ENCODE results near the gene SP2.

The SP2 gene

DNA sequence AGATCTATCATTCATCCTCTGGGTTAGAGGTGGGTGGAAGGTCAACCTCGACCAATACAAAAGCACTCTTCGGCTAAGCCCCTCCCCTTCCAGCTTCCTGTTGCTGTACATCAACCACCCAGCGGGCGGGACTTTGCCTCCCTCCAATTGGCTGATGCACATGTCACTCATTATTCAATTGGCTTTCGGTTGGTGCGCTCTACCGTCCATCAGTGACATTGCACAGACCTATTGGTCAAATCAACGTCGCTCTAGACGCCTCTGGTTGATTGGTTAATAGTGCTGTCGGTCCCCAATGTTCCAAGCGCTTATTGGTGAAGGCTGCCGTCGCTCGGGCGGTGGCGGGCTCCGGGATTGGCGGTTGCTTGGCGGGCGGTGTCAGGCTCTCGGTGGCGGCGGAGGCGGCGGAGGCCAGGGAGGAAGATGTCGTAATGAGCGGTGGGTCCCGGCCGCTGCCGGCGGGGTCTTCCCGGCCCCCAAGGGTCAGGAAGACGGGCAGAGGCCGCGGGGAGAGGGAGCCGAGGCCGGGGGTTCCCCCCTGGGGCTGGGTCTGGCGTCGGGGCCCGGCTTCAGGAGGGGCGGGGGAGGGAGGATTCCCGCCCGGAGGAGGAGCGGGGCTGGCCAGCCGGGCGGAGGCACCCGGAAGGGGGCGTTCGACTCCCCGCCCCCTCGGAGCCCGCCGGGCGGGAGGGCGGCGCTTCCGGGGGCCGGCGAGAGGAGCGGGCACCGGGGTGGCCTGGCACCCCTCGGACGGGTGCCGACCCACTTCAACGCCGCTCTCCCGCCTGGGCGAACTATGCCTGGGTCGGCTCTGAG, at the start of gene SP2:
TSS of gene SP2 (plus strand) at position 381 of the 816 bp plus-strand sequence. CDS start at position 432, 51 bp downstream.
- DNase-seq (ENCODE audit: low read depth, low spot score): peak; percentile 95

DNA sequence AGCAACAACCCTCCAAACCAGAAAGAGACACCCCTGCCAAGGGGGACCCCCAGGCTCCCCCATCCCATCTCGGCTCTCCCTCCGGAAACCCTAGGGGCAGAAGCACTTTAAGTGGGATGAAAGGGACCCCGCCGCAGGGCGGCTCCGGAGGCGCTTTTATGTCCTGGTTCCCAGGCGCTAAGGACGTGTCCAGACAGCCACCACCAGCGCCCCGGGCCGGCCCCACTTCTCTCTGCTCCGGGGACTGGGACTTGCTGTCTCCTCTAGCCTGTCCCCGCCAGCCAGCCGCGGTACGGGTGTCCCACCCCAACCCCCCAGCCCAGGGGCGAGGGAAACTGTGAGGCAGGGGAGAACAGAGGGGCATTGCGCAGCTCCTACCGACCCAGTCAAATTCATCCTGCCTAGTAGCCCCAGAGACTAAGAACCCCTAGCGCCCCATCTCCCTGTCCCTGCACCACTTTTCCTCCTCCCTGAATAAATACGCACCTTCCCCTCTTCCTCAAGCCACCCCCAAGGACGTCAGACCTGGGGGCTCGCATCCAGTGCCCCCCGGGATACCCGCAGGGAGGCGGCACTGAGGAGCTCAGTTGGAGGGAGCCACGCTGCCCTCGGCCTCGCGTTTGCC, 49.2 kb upstream of the SP2 start:
- no peak for DNase-seq (ENCODE audit: low read depth, low spot score)

DNA sequence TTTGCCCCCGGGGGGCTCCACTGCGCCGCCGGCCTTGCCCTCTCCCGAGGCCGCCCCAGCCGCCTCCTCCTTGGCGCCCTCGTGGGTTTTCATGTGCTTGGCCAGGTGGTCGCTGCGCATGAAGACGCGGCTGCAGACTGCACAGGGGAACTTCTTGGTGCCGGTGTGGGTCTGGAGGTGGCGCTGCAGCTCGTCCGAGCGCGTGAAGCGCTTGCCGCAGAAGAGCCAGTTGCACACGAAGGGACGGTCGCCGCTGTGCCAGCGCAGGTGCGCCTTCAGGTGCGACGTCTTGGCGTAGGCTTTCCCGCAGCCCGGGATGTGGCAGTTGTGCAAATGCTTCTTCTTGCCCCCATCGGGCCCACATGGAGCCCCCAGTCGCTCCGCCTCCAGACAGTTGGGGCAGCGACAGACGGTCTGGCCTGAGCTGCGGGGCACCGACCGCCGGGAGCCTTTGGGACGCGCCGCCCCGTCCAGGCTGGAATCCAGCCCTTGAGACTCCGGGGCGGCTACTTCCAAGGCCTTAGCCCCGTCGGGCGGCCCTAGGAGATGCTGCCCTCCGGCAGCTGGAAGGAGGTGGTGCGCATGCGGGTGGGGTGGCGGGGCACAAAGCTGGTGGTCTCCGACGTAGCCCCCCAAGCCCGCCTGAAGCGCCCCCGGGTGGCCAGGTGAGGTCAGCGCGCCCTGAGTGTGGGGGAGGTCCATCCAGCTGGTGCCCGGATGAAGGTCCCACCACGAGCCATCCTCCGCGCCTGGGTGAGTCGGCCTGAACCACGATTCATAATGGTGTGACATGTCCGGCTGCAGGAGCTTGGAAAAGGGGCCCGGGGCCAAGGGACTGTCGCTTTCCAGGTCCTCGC, 48.5 kb upstream of the SP2 start:
- no peak for DNase-seq (ENCODE audit: low read depth, low spot score)

DNA sequence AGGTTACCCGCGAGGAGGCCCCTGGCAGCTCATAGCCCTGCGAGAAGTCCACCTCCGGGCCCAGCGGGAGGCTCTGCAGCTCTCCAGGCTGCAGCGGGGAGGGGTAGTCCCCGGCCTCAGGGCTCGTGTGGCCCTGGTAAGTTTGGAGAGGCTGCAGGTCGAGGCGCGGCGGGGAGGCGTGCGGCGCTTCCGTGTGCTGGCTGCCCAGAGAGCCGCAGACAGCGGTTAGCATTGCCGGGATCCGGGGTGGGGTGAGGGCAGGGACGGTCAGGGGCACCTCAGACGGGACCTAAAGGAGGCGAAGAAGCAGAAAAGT, 47.9 kb upstream of the SP2 start:
- DNase-seq (ENCODE audit: low read depth, low spot score): no peak

DNA sequence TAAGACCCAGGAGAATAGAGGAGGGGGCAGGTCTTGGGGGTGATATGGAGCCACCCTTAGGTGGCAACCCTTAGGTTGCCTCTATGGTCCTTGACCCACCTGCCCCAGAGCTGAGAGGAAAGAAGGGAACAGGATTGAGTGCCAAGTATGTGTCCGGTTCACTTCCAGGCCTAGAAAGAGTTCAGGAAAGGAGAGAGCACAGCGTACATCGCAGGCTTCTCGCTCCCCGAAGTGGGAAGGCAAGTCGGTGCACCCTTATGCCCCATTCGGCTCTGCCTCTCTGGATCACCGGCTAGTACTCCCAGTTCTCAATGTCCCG, 45.7 kb upstream of the SP2 start:
- DNase-seq (ENCODE audit: low read depth, low spot score): no peak

DNA sequence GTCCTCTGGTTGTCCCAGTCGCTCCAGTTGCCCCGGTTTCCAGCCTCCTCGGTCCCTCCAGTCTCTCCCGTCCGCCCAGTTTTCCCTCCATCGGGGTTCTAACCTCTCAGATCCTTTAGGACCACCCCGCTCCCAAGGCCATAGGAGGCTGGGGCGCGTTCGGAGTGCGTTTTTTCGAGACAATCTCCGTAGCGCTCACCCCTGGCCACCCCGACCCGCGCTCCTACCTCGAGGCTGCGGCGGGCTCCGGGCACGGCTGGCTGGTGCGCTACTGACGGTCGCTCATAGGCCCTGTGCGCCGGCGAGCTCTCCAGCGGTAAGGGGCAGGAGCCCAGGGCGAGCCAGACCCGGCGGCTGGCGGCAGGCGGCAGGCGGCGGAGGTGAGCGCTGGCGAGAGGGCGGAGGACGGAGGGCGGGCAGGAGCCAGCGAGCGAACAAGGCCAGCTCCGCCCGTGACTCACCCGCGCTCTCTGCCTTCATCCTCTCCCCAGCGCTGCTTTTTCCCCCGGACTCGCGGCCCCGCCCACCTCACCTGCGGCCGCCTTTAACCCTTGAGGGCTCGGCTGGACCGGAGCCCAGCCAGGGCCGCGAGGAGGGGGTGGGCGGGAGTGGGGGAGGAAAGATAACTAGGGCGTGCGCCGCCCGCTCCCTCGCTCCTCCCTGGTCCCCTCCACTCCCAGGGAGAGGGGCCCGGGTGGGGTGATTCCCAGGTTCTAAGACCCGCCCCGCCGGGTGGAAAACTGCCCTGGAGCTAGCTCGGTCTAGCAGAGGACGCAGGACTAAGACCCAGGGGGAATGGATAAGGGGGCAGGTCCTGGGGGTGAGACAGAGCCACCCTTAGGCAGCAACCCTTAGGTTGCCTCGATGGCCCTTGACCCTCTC, 45.1 kb upstream of the SP2 start, which contains the start of gene SP6:
TSS of gene SP6 (minus strand) at position 472 of the 882 bp plus-strand sequence. CDS start 2,734 bp downstream, outside the sequence.
- peak; percentile 11 for DNase-seq (ENCODE audit: low read depth, low spot score)

DNA sequence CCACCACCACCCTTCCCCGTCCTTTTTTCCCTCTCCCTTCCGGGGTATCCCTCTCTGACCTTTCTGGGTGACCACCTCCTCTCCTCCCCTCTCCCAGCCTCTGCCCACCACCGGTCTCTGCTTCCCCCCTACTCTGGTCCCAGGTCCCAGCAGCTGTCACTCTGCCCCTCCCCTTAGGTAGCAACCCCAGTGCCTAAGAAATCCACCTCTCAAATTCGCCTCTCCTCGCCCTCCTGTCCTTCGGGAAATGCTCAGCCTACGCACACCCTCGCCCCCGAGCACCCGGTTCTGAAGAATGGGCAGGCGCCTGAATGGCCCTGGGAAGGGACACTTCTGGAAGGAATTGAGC, 44.3 kb upstream of the SP2 start:
- no peak for DNase-seq (ENCODE audit: low read depth, low spot score)

DNA sequence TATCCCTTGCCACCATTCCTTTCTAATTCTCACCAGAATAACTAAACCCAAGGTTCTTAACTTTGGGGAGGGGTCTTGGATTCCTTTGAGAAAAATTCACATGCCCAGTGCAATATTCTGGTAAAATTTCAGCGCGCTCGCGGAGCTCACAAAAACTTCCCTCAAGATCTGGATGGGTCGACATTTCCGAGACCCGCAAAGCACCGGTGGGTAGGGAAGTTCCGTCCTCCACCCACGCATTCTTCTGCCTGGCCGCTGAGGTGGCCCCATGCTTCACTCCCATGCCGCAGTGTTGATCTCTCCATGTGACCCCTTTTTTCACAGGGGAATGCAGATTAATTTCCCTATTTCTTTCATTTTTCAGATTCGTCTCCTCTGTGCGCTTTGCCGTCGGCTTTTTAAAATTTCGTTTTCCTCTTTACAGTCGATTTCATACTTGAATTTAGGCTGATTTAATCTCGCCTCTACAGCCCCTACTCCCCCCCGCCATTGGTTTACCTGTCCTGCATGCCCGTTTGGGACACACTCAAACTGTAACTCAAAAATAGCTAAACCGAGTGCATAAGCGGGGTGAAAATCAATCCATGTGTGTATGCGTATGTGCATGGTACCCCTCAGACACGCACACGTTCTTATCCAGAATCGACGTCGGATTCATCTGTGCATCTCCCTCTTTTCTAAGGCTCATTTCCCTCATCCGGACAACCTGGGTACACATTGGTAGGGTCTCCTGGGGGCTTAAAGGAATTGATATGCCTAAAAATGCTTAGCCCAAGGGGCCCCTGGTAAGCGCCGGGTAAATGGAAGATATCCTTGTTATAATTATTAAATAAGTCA, 43.7 kb upstream of the SP2 start:
- DNase-seq (ENCODE audit: low read depth, low spot score): no peak

DNA sequence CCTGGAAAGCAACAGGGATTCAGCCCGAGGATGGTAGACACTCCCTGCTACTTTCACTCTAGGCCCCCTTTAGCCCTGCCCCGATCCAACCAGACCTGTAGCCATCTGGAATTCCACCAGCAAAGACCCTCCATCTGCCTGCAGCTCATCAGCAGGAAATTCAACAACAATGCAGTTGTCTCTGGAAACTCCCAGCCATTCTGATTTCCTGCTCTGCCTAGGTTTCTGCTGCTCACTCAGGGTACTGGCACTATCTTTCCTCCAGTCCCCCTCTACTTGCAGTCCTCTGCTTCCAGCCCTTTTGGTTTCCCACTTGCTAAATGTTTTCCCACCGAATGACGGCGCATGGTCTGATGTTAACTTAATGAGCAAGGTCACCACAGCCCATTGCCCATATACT, 42.4 kb upstream of the SP2 start:
- no peak for DNase-seq (ENCODE audit: low read depth, low spot score)

DNA sequence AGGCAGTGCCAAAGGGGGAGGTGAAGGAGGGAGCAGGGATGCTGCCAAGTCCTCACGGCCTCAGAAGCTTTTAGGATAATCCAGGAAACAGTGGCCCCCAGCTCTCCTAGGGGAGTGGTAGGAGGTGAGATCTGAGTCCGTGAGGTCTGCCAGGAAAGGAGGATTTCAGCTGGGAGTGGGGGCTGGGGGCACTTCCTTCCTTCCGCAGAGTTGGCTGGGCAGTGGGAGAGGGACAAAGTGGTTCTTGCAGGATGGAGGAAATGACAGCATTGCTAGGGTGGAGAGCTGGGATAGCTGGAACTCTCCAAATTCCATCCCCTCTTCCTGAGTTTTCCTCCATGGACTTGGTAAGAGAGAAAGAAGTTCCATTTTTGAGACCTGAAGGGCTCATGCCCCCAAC, 40.3 kb upstream of the SP2 start:
- no peak for DNase-seq (ENCODE audit: low read depth, low spot score)

DNA sequence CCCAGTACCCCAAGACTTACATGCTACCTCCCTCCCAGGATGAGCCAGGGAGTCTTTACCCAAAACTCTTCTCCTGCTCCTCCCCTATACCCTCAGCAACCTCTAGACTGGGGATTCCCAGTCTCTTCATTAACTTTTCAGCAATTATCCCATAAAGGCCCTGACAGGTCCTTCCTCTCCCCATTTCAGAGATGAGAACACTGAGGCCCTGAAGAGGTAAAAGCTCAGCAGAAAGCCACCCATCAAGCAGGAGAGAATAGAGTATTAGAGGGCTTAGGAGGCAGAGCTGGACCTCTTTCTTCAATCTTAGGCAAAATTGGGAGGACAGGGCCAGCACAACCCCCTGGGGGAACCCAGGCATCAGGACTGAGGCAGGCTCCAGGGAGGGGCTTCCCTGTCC, 39.2 kb upstream of the SP2 start:
- DNase-seq (ENCODE audit: low read depth, low spot score): no peak

DNA sequence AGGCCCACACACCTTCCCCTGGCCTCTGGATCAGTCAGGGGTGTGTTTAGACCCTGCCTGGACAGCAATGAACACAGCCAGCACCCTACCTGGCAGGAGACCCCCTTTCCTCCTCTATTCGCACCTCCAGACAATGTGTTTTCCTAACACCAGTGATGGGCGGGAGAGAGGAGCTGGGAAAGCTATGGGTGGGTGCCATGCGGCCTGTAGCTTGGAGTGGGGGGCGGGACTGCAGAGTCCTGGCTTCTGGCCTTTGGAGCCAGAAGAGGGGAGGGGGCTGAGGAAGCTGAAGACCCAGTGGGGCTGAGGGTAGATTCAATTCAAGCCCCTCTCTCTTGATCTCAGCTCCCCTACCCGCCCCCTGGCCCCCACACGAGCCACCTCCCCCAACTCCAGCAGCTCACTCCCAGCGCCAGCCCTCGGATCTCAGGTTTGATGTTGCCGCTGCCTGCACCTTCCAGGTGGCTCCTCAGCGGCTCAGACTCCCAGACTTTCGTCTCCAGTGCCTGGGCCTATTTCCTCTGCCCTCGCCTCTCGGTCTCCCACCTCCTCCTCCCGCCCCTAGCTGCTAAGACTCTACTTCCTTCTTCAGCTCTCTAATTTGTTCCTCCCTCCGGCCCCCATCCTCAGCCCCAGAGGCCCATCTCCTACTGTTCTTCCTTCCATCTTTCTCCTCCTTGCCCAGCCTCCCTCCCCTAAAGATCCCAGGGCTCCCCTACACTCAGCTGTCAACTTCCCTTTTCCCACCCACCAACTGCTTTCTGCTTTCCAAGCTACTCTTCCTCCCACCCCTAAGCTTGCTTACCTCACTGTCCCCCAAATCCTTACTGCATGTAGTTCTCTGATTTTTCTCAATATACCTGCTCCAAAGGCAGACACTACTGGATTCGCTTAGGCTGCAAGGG, 38.2 kb upstream of the SP2 start:
- no peak for DNase-seq (ENCODE audit: low read depth, low spot score)

DNA sequence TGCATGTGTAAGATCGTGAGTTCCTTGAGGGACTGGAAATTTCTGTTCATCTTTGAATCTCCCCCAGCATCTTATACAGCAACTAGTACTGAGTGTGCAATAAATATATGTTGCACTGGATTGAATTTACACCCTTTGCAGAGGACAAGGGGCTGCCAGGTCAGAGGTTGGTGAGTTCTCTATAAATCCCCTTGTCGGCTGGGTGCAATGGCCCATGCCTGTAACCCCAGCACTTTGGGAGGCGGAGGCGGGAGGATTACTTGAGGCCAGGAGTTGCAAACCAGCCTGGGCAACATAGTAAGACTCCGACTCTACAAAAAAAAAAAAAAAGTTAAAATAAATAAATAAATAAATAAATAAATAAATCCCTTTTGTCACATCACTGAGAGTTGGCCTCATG, 35.6 kb upstream of the SP2 start:
- no peak for DNase-seq (ENCODE audit: low read depth, low spot score)

DNA sequence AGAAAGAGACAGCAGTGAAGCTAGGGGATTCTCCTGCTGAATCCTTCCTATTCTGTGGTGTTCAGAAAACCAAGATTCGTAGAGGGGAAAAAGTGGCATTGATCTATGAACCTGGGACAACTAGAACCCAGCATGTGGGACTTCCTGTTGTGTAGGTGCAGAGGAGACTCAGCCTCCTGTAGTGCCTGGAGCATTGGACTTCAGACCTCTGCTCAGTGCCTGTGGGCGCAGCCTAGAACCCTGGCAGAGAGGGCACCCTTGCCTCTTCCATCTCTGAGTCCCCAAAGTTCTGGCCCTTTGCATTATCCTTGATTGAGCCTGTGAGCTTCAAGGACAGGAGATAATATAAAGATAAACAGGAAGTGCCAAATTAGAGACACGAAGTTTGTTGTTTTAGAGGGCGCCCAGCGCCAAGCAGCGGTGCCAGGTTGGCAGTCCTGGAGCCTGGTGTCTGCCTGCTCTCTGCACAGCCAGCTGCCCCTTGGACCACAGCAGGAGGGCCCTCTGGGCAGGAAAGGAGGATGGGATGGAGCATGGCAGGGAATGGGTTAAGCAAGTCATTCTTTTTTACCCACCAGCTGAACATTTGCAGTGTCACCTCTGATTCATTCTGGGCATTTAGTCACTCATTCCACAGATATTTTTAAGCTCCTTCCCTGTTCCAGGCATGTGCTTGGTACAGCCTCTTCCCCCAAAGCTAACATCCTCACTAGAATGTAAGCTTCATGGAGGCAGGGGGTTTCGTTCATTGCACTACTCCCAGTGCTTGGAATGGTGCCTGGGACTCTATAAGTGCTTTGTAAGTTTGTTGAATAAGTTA, 33.2 kb upstream of the SP2 start:
- no peak for DNase-seq (ENCODE audit: low read depth, low spot score)

DNA sequence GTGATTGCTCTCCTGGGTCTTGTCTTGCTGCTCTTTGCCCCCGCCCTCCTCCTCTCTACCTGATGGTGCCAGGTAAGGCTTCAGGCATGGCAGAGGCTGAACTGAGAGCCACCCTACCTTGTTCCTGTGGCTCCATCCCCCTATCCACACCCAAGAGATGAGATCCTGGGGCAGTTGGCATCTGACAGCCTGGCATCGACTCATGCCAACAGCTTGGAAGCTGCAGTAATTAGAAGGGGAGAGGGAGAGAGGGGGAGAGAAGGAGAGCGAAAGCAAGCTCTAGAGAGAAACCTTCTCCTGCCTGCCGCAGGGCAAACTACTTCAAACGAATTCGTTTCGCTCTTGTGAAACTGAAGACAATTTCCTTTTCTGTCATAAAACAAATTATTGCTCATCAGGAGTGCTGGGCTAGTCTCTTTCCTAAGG, 31.2 kb upstream of the SP2 start:
- DNase-seq (ENCODE audit: low read depth, low spot score): no peak

DNA sequence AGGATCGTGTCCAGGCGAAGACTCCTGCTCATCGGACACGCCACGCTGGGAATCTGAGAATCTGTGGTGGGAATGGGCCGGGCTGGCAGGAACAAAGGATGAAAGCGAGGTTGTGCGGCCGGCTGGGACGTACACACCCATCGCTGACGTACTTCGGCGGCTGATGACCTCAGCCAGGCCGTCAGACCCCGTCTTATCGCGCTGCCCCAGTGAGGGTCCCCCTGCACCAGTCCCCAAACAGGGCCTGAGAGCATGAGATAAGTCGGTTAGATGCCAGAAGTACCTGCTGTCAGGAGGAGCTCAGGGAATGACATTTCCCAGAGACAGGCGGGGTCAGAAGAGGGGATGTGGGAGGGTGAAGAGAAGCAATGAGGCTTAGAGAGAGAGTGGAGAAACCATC, 29.1 kb upstream of the SP2 start:
- no peak for DNase-seq (ENCODE audit: low read depth, low spot score)

DNA sequence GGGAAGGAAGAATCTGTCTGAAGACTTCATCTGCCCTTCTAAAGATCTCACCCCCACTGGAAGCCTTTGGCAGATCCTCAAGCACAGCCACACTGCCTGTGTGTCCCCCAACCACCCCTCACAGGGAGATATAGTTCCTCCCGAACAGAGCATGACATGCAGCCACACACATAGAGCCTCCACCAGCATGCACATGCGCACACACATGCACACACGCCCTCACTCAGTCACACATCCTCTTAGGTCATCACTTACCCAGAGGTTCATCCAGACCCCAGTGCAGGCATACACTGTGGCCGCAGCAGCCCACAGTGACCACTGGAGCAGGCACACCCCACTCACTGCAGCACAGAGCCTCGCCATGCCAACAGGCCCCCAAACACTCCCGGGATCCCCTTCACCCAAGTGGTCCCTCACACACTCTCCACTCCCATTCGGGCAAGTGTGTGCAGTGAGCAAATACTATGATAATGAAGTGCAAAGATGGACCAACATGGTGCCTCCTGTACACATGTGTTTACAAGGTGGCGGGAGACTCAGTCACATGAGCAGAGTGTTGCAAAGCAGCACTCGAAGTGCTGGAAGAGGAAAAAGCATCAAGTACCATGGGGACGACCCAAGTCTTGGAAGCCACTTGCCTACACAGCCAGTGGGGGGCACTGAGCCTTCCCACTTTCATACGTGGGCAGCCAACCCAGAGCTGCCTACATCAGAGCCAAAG, 28.1 kb upstream of the SP2 start:
- no peak for DNase-seq (ENCODE audit: low read depth, low spot score)

DNA sequence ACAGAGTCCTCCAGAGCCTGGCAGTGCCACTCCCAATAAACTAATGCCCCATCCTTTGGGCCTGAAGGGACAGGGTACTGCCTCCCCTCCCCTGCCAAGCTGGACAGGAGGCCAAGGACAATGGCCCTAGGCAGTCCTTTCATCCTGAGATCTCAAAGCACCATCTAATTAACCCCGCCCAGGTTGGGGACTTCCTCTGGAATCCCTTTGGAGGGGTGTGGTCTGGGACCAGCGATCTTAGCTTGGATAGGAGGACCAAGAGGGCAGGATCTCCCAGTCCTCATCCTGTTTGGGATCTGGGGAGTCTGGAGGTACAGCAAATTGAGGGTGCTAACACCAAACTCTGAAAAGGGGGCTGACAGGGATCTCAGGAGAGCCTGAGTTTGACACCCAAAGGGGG, 26.9 kb upstream of the SP2 start:
- DNase-seq (ENCODE audit: low read depth, low spot score): no peak

All from activated CD4-positive, CD25-positive, alpha-beta regulatory T cell treated with anti-CD3 and anti-CD28 coated beads, Interleukin-2, amount 50 U/mL, for 16 hours (primary cell).